Panc1 (cell line): ENCODE results near the gene SEC31B. TPM values are rescaled to one million over a fixed set of nuclear protein-coding genes. Genes with fewer than 3 reads are reported as not detected.

Source experiments
- ATAC-seq: fragments of 200-7000 bp; cut with Tn5 transposase; 2 replicates; pipeline ENCODE4 v1.9.1; 2020; ENCODE audit warnings: mild to moderate bottlenecking, moderate library complexity
- BruUV-seq: library from RNA; stranded (reverse); fragments of 400-500 nt; replicated peaks from 2 replicates; lab custom pipeline; 2021; lab: Mats Ljungman, UMichigan
- CTCF ChIA-PET: fragments of 300-600 bp; sonication (Branson Sonifier 250); formaldehyde crosslinking; loops from one replicate; lab custom pipeline; 2022; ENCODE audit warnings: antibody characterized with exemption; lab: Charles Lee
- POLR2A ChIA-PET: fragments of 300-600 bp; sonication (Branson Sonifier 250); formaldehyde crosslinking; loops from one replicate; lab custom pipeline; 2022; ENCODE audit warnings: antibody characterized with exemption; lab: Charles Lee
- DNase-seq: peaks from one replicate; pipeline ENCODE4 v3.0.0-alpha.2; 2010; ENCODE audit warnings: low read depth, low spot score
- H3K27ac ChIP-seq: 2 replicates; pipeline ENCODE4 v1.5.1; 2011; ENCODE audit warnings: mild to moderate bottlenecking, low read length, inconsistent platforms
- H3K27me3 ChIP-seq: fragments of 200-500 bp; sonication (Bioruptor generic); 2 replicates; pipeline ENCODE4 v1.6.0; 2014; ENCODE audit warnings: low read length, inconsistent platforms; ENCODE audit not compliant: control insufficient read depth, insufficient read depth
- H3K36me3 ChIP-seq: fragments of 200-500 bp; sonication (Bioruptor generic); 2 replicates; pipeline ENCODE4 v1.5.1; 2014; ENCODE audit warnings: inconsistent platforms, mild to moderate bottlenecking, low read length, moderate library complexity; ENCODE audit not compliant: control insufficient read depth, insufficient read depth
- H3K4me1 ChIP-seq: 2 replicates; pipeline ENCODE4 v1.5.1; 2011; ENCODE audit warnings: inconsistent platforms, mild to moderate bottlenecking, low read length, moderate library complexity; ENCODE audit not compliant: control insufficient read depth, insufficient read depth
- H3K4me3 ChIP-seq, 2 experiments: 2 replicates each; pipeline ENCODE4 v1.5.1; 2011 to 2012; ENCODE audit warnings: low read depth in 2 of 2, low read length in 2 of 2, mild to moderate bottlenecking in 2 of 2, inconsistent platforms in 1 of 2, moderate library complexity in 1 of 2
- H3K9me3 ChIP-seq: fragments of 200-500 bp; sonication (Bioruptor generic); 2 replicates; pipeline ENCODE4 v1.5.1; 2014; ENCODE audit warnings: low read depth, mild to moderate bottlenecking, inconsistent platforms, low read length, moderate library complexity; ENCODE audit not compliant: control insufficient read depth, insufficient read depth
- POLR2AphosphoS5 ChIP-seq: IDR thresholded peaks from 2 replicates; pipeline ENCODE4 v1.6.1; 2012; ENCODE audit warnings: mild to moderate bottlenecking, low read depth, low read length, moderate library complexity
- SIN3A ChIP-seq: IDR thresholded peaks from 2 replicates; pipeline ENCODE4 v1.6.1; 2012; ENCODE audit warnings: low read depth, mild to moderate bottlenecking, low read length, moderate library complexity, borderline replicate concordance; ENCODE audit not compliant: insufficient read depth
- TCF7L2 ChIP-seq: IDR thresholded peaks from 2 replicates; pipeline ENCODE4 v1.6.1; 2011; ENCODE audit warnings: mild to moderate bottlenecking, low read depth, low read length, inconsistent platforms
- in situ Hi-C: cut with HindIII; loops from 2 replicates; pipeline ENCODE4 v1.10.0; 2016; ENCODE audit warnings: low sequenced_read_pairs, low pct_unique_long_range_greater_than_20kb
- intact Hi-C: fragments of 100-400 bp; cut with micrococcal nuclease; formaldehyde crosslinking; loops from one replicate; pipeline ENCODE4 v1.10.0; 2022; ENCODE audit not compliant: unreplicated experiment
- total RNA-seq: library from RNA; stranded (reverse); gene quantifications from one replicate; pipeline ENCODE4 v1.2.1, GENCODE V29; 2021; ENCODE audit not compliant: unreplicated experiment
- TF ChIP-seq, protein P1 (sequence below), 2 experiments: IDR thresholded peaks; 2 replicates each; pipeline ENCODE4 v1.6.1; 2011 to 2012; ENCODE audit warnings: low read depth in 2 of 2, control low read depth in 1 of 2, low read length in 1 of 2, mild to moderate bottlenecking in 1 of 2, moderate library complexity in 1 of 2; ENCODE audit not compliant: insufficient read depth in 1 of 2
- TF ChIP-seq, protein P2 (sequence below): fragments of 450-650 bp; IDR thresholded peaks from 2 replicates; pipeline ENCODE4 v1.5.1; 2017; ENCODE audit warnings: mild to moderate bottlenecking

The SEC31B gene
- total RNA-seq, 1 experiment from 2014 or later: 17.8 TPM

DNA sequence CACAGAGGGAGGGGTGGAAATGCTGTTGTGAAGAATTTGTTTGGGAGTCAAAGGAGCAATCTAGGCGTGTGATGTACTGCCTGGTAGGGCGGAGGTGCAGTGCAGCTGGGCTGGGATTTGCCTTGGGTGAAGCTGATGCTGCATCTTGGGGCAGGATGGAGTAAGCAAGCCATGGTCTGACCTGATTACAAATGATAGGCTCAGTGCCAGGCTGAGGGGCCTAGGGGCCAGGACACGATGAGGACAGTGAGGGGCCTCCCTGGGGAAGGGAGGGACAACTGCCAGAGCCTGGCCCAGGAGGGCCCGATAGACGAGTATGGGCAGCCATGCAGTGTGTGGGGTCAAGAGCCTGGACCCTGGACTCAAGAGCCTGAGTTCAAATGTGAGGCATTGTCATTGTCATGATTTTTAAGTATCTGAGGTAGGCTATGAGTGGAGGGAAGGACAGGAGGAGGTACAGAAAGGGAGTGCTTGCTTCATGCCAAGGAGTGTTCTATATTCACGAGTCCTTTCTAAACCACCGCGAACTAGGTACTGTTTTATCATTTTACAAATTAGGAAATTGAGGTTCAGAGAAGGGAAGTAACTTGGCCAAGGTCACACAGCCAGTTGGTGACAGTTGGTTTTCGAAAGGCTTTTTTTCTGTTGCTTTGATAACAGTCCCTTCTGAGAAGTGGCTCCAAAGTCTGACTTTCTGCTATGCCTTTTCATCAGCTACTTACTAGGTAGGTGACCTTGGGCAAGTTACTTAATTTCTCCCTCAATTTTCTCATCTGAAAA, 45.7 kb upstream of the SEC31B start:
- POLR2A ChIA-PET: no interaction called here
- Histone ChIP-seq H3K36me3 (no peaks in the 10 kb centered on the region), H3K27ac (no peak overlapping the region), H3K4me1 (peaks cover 5% of the 10 kb centered on the region), H3K27me3 (no peaks in the 10 kb centered on the region; the same call in 1 of the 2 replicates), H3K4me3 (no peak overlapping the region), H3K9me3 (no peaks in the 10 kb centered on the region)
- ATAC-seq: no peak
- no peak for DNase-seq
- intact Hi-C loops (no loop called here), in situ Hi-C loops (no loop called here)
- BruUV-seq: no TSS peak
- TF ChIP-seq TCF7L2: no peak
- TF ChIP-seq, protein P1, sequence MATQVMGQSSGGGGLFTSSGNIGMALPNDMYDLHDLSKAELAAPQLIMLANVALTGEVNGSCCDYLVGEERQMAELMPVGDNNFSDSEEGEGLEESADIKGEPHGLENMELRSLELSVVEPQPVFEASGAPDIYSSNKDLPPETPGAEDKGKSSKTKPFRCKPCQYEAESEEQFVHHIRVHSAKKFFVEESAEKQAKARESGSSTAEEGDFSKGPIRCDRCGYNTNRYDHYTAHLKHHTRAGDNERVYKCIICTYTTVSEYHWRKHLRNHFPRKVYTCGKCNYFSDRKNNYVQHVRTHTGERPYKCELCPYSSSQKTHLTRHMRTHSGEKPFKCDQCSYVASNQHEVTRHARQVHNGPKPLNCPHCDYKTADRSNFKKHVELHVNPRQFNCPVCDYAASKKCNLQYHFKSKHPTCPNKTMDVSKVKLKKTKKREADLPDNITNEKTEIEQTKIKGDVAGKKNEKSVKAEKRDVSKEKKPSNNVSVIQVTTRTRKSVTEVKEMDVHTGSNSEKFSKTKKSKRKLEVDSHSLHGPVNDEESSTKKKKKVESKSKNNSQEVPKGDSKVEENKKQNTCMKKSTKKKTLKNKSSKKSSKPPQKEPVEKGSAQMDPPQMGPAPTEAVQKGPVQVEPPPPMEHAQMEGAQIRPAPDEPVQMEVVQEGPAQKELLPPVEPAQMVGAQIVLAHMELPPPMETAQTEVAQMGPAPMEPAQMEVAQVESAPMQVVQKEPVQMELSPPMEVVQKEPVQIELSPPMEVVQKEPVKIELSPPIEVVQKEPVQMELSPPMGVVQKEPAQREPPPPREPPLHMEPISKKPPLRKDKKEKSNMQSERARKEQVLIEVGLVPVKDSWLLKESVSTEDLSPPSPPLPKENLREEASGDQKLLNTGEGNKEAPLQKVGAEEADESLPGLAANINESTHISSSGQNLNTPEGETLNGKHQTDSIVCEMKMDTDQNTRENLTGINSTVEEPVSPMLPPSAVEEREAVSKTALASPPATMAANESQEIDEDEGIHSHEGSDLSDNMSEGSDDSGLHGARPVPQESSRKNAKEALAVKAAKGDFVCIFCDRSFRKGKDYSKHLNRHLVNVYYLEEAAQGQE (IDR thresholded peaks at IDR 0.05; ENCODE audit: insufficient read depth in 1 of 2, low read depth in 2 of 2, low read length in 1 of 2): no peak
- TF ChIP-seq POLR2AphosphoS5: no peak
- TF ChIP-seq, protein P2, sequence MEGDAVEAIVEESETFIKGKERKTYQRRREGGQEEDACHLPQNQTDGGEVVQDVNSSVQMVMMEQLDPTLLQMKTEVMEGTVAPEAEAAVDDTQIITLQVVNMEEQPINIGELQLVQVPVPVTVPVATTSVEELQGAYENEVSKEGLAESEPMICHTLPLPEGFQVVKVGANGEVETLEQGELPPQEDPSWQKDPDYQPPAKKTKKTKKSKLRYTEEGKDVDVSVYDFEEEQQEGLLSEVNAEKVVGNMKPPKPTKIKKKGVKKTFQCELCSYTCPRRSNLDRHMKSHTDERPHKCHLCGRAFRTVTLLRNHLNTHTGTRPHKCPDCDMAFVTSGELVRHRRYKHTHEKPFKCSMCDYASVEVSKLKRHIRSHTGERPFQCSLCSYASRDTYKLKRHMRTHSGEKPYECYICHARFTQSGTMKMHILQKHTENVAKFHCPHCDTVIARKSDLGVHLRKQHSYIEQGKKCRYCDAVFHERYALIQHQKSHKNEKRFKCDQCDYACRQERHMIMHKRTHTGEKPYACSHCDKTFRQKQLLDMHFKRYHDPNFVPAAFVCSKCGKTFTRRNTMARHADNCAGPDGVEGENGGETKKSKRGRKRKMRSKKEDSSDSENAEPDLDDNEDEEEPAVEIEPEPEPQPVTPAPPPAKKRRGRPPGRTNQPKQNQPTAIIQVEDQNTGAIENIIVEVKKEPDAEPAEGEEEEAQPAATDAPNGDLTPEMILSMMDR: no peak
- TF ChIP-seq SIN3A: no peak
- CTCF ChIA-PET: interaction anchor here (1.1 kb wide), 1 partner anchor 313 kb away, joined by 7 read pairs; no protein-coding TSS in a partner anchor

DNA sequence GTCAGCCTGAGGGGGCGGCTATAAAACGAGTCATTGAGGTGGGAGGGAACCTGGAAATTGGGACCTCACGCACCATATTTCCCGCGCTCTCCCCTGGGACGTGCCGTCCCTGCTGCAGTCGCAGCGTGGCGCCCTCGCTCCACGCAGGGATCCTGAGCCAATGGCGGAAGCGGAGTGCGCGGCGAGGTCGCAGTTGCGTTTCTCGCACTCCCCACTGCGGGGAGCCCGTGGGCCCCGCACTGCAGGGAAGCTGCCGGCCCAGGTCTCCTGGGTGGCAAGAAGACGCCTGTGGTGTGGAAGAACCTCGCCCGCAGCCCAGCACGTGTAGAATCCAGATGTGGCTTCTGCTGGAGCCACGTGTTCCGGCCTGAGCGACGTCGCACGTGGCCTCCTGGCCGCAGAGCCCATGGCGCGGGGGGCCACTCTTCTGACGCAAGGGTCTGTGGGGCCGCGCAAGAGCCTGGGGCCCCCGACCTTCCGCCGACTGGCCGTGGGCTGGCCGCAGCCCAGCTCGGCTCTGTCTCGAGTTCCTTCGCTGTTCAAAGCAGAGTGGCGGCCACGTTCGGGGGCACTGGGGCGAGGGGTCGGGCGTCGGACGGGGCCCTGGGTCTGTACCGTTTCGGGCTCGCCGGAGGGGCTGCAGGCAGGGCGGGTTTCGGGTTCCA, 42.5 kb upstream of the SEC31B start:
- peaks cover 5% of the 10 kb centered on the region for H3K4me1 ChIP-seq
- TF ChIP-seq SIN3A (peak; percentile 35; the same call in 1 of the 2 replicates), TCF7L2 (no peak), POLR2AphosphoS5 (no peak)
- TF ChIP-seq, protein P1 (IDR thresholded peaks at IDR 0.05; ENCODE audit: insufficient read depth in 1 of 2, low read depth in 2 of 2, low read length in 1 of 2): peak in 1 of 2 experiments; percentile 44; a peak in 1 of 4 replicates
- TF ChIP-seq, protein P2: peak; percentile 100
- in situ Hi-C loops (no loop called here), intact Hi-C loops (loop anchor here (2.0 to 5.0 kb wide), 2 partner anchors 165 to 181 kb away; no protein-coding TSS in a partner anchor)
- no peaks in the 10 kb centered on the region for H3K9me3 ChIP-seq
- DNase-seq: peak; percentile 30
- no peaks in the 10 kb centered on the region for H3K27me3 ChIP-seq
- H3K36me3 ChIP-seq: no peaks in the 10 kb centered on the region
- H3K27ac ChIP-seq: no peak overlapping the region
- no TSS peak for BruUV-seq
- CTCF ChIA-PET: interaction anchor here (0.6 to 3.9 kb wide), 7 partner anchors 14 to 327 kb away, joined by 3 to 39 read pairs (median 6); partner anchors contain the start of gene HIF1AN
- POLR2A ChIA-PET: no interaction called here
- no peak overlapping the region for H3K4me3 ChIP-seq
- peak; percentile 87 for ATAC-seq
